GM13976 (cell line): Measurements from ENCODE around the gene TPRG1.

Experiments used
- DNase-seq: peaks from one replicate; pipeline ENCODE4 v3.0.0; 2012; ENCODE audit warnings: low spot score
- CTCF ChIP-seq: IDR thresholded peaks from 2 replicates; pipeline ENCODE4 v1.5.1; 2012; ENCODE audit warnings: borderline replicate concordance, mild to moderate bottlenecking; ENCODE audit not compliant: insufficient read depth; ENCODE audit errors: extremely low read depth, missing control alignments, control extremely low read depth
- in situ Hi-C: fragments of 300-500 bp; cut with MboI; formaldehyde crosslinking; loops from one replicate; pipeline ENCODE4 v1.12.0; 2022; ENCODE audit warnings: low sequenced_read_pairs, mixed read lengths, inconsistent platforms; ENCODE audit not compliant: unreplicated experiment

TPRG1 gene

GRCh38 chr3:189275852-189276251 is 104.1 kb downstream of the TPRG1 start:
- in situ Hi-C loops, result loop anchor here (5.0 kb wide), 1 partner anchor 671 kb away; no protein-coding TSS in a partner anchor
- TF ChIP-seq CTCF, result no peak
- DNase-seq, result no peak

GRCh38 chr3:189276444-189277219 is 104.9 kb downstream of the TPRG1 start:
- in situ Hi-C loops, result loop anchor here (5.0 kb wide), 1 partner anchor 671 kb away; no protein-coding TSS in a partner anchor
- DNase-seq, result no peak
- no peak for TF ChIP-seq CTCF

- in situ Hi-C loops, result loop anchor here (5.0 kb wide), 1 partner anchor 670 kb away; no protein-coding TSS in a partner anchor
- DNase-seq, result no peak
- TF ChIP-seq CTCF, result no peak
Observed at GRCh38 chr3:189277711-189278110, 105.9 kb downstream of the TPRG1 start.

GRCh38 chr3:189278221-189278620 is 106.5 kb downstream of the TPRG1 start:
- no peak for TF ChIP-seq CTCF
- in situ Hi-C loops, result loop anchor here (5.0 kb wide), 1 partner anchor 669 kb away; no protein-coding TSS in a partner anchor
- no peak for DNase-seq

- no peak for DNase-seq
- no peak for TF ChIP-seq CTCF
- in situ Hi-C loops, result no loop called here
Observed at GRCh38 chr3:189282189-189282588, 110.4 kb downstream of the TPRG1 start.

GRCh38 chr3:189282741-189283140 is 111.0 kb downstream of the TPRG1 start:
- in situ Hi-C loops, result no loop called here
- no peak for DNase-seq
- TF ChIP-seq CTCF, result no peak
